ENCODE results near the gene MRPL52. TPM values are rescaled to one million over a fixed set of nuclear protein-coding genes. Genes with fewer than 3 reads are reported as not detected.

The MRPL52 gene
- total and polyA plus RNA-seq, 2 of the 13 experiments (the other 11 are each of a cell fraction or from before 2014, with no cell fraction given): 118 to 329 TPM

DNA sequence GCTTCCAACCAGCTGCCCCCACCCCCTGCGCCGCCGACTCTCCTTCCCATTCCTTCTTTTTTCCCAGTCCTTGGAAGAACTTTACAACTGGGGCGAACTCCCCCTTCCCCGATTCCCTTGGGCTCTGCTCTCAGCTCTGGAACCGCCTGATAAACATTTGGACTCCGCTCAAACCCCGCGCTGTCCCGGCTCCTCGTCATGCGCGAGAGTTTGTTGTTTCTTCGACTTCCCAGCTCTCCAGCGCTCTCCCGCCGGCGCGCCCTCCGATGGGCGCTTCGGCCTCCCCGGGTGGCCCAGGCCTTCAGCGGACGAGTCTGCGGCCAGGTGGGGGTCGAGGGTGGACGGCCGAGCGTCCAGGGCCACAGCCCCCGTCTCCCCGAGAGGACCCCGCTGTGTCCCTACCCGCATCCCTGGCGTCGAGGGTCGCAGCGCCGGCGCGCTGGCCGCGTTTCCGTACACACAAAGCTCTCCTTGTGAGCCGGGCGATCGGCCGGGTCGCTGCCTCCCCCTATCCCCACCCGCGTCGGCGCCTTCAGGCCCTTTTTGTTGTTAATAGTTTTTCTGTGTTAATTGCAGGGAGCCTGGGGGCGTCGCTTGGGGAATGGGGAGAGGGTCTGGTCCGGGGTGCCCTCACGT, 7.5 kb downstream of the MRPL52 start (continued):
- TF ChIP-seq, protein P1, sequence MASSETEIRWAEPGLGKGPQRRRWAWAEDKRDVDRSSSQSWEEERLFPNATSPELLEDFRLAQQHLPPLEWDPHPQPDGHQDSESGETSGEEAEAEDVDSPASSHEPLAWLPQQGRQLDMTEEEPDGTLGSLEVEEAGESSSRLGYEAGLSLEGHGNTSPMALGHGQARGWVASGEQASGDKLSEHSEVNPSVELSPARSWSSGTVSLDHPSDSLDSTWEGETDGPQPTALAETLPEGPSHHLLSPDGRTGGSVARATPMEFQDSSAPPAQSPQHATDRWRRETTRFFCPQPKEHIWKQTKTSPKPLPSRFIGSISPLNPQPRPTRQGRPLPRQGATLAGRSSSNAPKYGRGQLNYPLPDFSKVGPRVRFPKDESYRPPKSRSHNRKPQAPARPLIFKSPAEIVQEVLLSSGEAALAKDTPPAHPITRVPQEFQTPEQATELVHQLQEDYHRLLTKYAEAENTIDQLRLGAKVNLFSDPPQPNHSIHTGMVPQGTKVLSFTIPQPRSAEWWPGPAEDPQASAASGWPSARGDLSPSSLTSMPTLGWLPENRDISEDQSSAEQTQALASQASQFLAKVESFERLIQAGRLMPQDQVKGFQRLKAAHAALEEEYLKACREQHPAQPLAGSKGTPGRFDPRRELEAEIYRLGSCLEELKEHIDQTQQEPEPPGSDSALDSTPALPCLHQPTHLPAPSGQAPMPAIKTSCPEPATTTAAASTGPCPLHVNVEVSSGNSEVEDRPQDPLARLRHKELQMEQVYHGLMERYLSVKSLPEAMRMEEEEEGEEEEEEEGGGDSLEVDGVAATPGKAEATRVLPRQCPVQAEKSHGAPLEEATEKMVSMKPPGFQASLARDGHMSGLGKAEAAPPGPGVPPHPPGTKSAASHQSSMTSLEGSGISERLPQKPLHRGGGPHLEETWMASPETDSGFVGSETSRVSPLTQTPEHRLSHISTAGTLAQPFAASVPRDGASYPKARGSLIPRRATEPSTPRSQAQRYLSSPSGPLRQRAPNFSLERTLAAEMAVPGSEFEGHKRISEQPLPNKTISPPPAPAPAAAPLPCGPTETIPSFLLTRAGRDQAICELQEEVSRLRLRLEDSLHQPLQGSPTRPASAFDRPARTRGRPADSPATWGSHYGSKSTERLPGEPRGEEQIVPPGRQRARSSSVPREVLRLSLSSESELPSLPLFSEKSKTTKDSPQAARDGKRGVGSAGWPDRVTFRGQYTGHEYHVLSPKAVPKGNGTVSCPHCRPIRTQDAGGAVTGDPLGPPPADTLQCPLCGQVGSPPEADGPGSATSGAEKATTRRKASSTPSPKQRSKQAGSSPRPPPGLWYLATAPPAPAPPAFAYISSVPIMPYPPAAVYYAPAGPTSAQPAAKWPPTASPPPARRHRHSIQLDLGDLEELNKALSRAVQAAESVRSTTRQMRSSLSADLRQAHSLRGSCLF (CRISPR knock-in tag; IDR thresholded peaks at IDR 0.05; ENCODE audit: borderline replicate concordance): no peak
- TF ChIP-seq ZMYM4 (CRISPR knock-in tag; IDR thresholded peaks at IDR 0.05): no peak
- peak; percentile 88 for TF ChIP-seq ZNF44 (CRISPR knock-in tag; IDR thresholded peaks at IDR 0.05)
- TF ChIP-seq, protein P2, sequence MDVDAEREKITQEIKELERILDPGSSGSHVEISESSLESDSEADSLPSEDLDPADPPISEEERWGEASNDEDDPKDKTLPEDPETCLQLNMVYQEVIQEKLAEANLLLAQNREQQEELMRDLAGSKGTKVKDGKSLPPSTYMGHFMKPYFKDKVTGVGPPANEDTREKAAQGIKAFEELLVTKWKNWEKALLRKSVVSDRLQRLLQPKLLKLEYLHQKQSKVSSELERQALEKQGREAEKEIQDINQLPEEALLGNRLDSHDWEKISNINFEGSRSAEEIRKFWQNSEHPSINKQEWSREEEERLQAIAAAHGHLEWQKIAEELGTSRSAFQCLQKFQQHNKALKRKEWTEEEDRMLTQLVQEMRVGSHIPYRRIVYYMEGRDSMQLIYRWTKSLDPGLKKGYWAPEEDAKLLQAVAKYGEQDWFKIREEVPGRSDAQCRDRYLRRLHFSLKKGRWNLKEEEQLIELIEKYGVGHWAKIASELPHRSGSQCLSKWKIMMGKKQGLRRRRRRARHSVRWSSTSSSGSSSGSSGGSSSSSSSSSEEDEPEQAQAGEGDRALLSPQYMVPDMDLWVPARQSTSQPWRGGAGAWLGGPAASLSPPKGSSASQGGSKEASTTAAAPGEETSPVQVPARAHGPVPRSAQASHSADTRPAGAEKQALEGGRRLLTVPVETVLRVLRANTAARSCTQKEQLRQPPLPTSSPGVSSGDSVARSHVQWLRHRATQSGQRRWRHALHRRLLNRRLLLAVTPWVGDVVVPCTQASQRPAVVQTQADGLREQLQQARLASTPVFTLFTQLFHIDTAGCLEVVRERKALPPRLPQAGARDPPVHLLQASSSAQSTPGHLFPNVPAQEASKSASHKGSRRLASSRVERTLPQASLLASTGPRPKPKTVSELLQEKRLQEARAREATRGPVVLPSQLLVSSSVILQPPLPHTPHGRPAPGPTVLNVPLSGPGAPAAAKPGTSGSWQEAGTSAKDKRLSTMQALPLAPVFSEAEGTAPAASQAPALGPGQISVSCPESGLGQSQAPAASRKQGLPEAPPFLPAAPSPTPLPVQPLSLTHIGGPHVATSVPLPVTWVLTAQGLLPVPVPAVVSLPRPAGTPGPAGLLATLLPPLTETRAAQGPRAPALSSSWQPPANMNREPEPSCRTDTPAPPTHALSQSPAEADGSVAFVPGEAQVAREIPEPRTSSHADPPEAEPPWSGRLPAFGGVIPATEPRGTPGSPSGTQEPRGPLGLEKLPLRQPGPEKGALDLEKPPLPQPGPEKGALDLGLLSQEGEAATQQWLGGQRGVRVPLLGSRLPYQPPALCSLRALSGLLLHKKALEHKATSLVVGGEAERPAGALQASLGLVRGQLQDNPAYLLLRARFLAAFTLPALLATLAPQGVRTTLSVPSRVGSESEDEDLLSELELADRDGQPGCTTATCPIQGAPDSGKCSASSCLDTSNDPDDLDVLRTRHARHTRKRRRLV (CRISPR knock-in tag; IDR thresholded peaks at IDR 0.05): 0 out of 2 replicates have a peak, but pooled peaks have one; percentile 59
- no peak for TF ChIP-seq PAF1 (CRISPR knock-in tag; IDR thresholded peaks at IDR 0.05)
- no peak for TF ChIP-seq PRMT3 (CRISPR knock-in tag; IDR thresholded peaks at IDR 0.05; ENCODE audit: borderline replicate concordance, low read depth)
- no peak for TF ChIP-seq ZNF670 (CRISPR knock-in tag; IDR thresholded peaks at IDR 0.05; ENCODE audit: borderline replicate concordance)
- no peak for TF ChIP-seq NFE2 (CRISPR knock-in tag; IDR thresholded peaks at IDR 0.05)
- no peak; the same call in 1 of the 2 replicates for TF ChIP-seq FOSL2 (CRISPR knock-in tag; IDR thresholded peaks at IDR 0.05)
- no peak for TF ChIP-seq ZNF792 (CRISPR knock-in tag; IDR thresholded peaks at IDR 0.05)
- no peak for TF ChIP-seq FOSL1 (CRISPR knock-in tag; IDR thresholded peaks at IDR 0.05; ENCODE audit: borderline replicate concordance)
- no peak; a peak in 1 of 4 replicates for TF ChIP-seq POLR2A (IDR thresholded peaks at IDR 0.05; ENCODE audit: insufficient read depth in 1 of 2, low read depth in 2 of 2, low read length in 2 of 2)
- TF ChIP-seq, protein P3, sequence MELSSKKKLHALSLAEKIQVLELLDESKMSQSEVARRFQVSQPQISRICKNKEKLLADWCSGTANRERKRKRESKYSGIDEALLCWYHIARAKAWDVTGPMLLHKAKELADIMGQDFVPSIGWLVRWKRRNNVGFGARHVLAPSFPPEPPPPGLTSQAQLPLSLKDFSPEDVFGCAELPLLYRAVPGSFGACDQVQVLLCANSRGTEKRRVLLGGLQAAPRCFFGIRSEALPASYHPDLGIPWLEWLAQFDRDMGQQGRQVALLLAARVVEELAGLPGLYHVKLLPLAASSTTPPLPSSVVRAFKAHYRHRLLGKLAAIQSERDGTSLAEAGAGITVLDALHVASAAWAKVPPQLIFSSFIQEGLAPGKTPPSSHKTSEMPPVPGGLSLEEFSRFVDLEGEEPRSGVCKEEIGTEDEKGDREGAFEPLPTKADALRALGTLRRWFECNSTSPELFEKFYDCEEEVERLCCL (CRISPR knock-in tag; IDR thresholded peaks at IDR 0.05; ENCODE audit: borderline replicate concordance): peak; percentile 26; the same call in 1 of the 2 replicates

Measured in HepG2 (cell line).